Ovary (tissue), 9 donors: Measurements from ENCODE around the gene TBC1D22B. TPM values are rescaled to one million over a fixed set of nuclear protein-coding genes. Genes with fewer than 3 reads are reported as not detected.

Experiments
- DNase-seq, 5 donors: peaks; one replicate each; pipeline ENCODE4 v3.0.0-alpha.2; 2019 to 2020
- H3K27ac ChIP-seq, 2 donors: fragments of 200-600 bp; one replicate each; pipeline versions ENCODE4 v1.5.1 to v1.8.0; 2019 to 2022
- H3K27me3 ChIP-seq: fragments of 200-600 bp; one replicate; pipeline ENCODE4 v1.8.0; 2022
- H3K36me3 ChIP-seq: fragments of 200-600 bp; sonication (generic); one replicate; pipeline ENCODE4 v1.5.1; 2019
- H3K4me1 ChIP-seq: one replicate; pipeline ENCODE4 v1.8.1; 2013; ENCODE audit warnings: mild to moderate bottlenecking, moderate library complexity; ENCODE audit not compliant: insufficient read depth
- H3K4me3 ChIP-seq: fragments of 200-600 bp; sonication (generic); one replicate; pipeline ENCODE4 v1.5.1; 2017
- H3K9me3 ChIP-seq, 2 donors: fragments of 200-600 bp in 1 of 2; sonication (generic) in 1 of 2; one replicate each; pipeline versions ENCODE4 v1.5.1 to v1.8.1; 2013 to 2019; ENCODE audit warnings: mild to moderate bottlenecking in 1 of 2, moderate library complexity in 1 of 2
- CTCF ChIP-seq, 3 donors: fragments of 450-650 bp in 2 of 3; fragments of 200-600 bp in 1 of 3; IDR thresholded peaks; one replicate each; pipeline versions ENCODE4 v1.5.1 to v1.8.0; 2016 to 2022; ENCODE audit warnings: antibody characterized with exemption in 3 of 3, mild to moderate bottlenecking in 1 of 3
- EP300 ChIP-seq: sonication (generic); formaldehyde crosslinking; IDR thresholded peaks from one replicate; pipeline ENCODE4 v1.6.1; 2017; ENCODE audit warnings: antibody characterized with exemption
- POLR2A ChIP-seq: fragments of 450-650 bp; IDR thresholded peaks from one replicate; pipeline ENCODE4 v1.6.1; 2017; ENCODE audit warnings: antibody characterized with exemption, mild to moderate bottlenecking, moderate library complexity
- WGBS, 3 donors: extraction: QIAGEN DNeasy Blood & Tissue Kit in 1 of 3; methylation state at CpG; one replicate each; pipeline versions ENCODE4 v1.1.5 to v1.1.7; 2013 to 2017; 5-methylcytosine and 5-hydroxymethylcytosine counted together
- intact Hi-C, 4 donors: fragments of 100-400 bp; cut with DNase I; formaldehyde crosslinking; loops; one replicate each; pipeline versions ENCODE4 v1.11.0 to v1.15.1; 2022 to 2023
- polyA plus RNA-seq, 2 donors: library from polyadenylated mRNA; stranded (reverse); fragments of 200-250 nt in 1 of 2; fragments of 350-450 nt in 1 of 2; fragmentation: Illumina TruSeq in 1 of 2; extraction: RNeasy Lipid Tissue Mini Kit (QIAGEN cat#74804) in 1 of 2; gene quantifications; one replicate each; pipeline ENCODE4 v1.2.3, GENCODE V29; 2013 to 2014
- total RNA-seq, 7 donors: library from RNA; depleted of rRNA in 2 of 7; stranded (reverse); fragments of >200 nt in 2 of 7; fragmentation: NEBNext Ultra II Directional in 3 of 7; extraction: Animal tissue kit (Norgen Biotek cat#: 25700) in 3 of 7; gene quantifications; one replicate each; pipeline versions ENCODE4 v1.1.0 to v1.2.4, GENCODE V29; 2016 to 2023
- donor health status: DM: no; HTN: no; CAD: no; lungs with moderate emphysema.
- donor health status: DM: no; HTN: no; CAD: no.
- donor health status: Bipolar disorder and iron deficiency.
- donor health status: DM: yes; HTN: yes; CAD: no.
- donor health status: DM: no; HTN: no; CAD: no.
- donor health status: DM: yes; HTN: yes; CAD: no.

TBC1D22B gene
- total and polyA plus RNA-seq, 9 donors, result 7.4 to 17.7 (median 12.8) TPM

DNA sequence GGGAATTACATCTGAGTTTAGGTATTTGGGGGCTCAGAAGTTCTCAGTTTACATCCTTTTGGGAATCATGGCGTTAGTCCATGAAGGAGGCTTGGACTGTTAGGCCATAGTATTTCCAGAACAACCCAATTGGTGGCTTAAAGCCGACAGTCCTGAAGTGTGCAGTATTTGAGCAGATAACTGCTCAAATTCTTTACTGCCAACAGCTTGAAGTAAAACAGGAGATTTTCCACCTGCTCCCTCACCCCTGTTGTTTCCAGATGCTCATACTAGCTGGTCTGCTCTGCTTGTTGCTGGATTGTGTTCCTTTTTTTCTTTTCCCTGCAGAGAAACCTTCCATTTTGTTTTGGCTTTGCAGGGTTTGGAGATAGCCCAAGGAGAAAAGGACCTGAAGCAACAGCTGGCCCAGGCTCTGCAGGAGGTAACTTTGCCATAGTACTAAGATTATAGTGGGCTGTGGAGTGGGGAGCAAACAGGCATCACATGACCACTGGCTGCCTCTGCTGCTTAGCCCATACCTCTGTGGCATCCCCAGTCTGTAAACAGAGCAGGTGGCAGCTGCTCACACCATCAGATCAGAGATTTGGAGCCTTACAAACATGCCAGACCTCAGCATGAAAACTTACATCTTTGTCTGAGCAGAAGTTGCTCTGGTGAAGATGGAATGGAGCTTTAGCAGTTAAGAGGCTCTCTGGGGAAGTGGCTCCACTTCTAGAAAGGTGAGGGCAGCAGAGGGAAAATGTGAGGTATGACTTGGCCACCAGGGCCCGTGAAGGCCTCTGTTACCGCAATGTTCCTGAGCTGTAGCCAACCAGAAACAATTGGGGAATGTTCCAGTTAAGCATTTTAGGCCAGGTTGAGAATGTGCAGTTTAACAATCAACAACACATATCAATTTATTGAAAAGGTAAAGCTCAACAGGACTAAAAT, 113.8 kb downstream of the TBC1D22B start:
- TF ChIP-seq EP300, result no peak
- no peak for TF ChIP-seq POLR2A
- no peak for TF ChIP-seq CTCF (IDR thresholded peaks at IDR 0.05)
- H3K9me3 ChIP-seq, result no peaks in the 10 kb centered on the region
- H3K36me3 ChIP-seq, result no peaks in the 10 kb centered on the region
- no peak overlapping the region for H3K4me3 ChIP-seq
- intact Hi-C loops, result no loop called here
- 46 to 55% (median 47%) methylated on average over 4 of the region's 4 CpGs for WGBS, 3 donors
- H3K27ac ChIP-seq, result no peak overlapping the region
- no peaks in the 10 kb centered on the region for H3K4me1 ChIP-seq
- H3K27me3 ChIP-seq, result no peaks in the 10 kb centered on the region
- DNase-seq, result no peak

- 81 to 86% (median 85%) methylated on average over 1 of the region's 1 CpG for WGBS, 3 donors
- no peaks in the 10 kb centered on the region for H3K27me3 ChIP-seq
- no peak for DNase-seq
- intact Hi-C loops, result no loop called here
- no peaks in the 10 kb centered on the region for H3K9me3 ChIP-seq
- H3K4me1 ChIP-seq, result no peaks in the 10 kb centered on the region
- no peak overlapping the region for H3K27ac ChIP-seq
- no peak for TF ChIP-seq POLR2A
- TF ChIP-seq EP300, result no peak
- TF ChIP-seq CTCF (IDR thresholded peaks at IDR 0.05), result no peak
- no peak overlapping the region for H3K4me3 ChIP-seq
- H3K36me3 ChIP-seq, result no peaks in the 10 kb centered on the region
These were observed 114.5 kb downstream of the TBC1D22B start for GRCh38 chr6:37372116-37372515.

GRCh38 chr6:37373822-37374471, 116.4 kb downstream of the TBC1D22B start:
- H3K36me3 ChIP-seq, result no peaks in the 10 kb centered on the region
- TF ChIP-seq CTCF (IDR thresholded peaks at IDR 0.05) (no peak), POLR2A (no peak), EP300 (no peak)

DNA sequence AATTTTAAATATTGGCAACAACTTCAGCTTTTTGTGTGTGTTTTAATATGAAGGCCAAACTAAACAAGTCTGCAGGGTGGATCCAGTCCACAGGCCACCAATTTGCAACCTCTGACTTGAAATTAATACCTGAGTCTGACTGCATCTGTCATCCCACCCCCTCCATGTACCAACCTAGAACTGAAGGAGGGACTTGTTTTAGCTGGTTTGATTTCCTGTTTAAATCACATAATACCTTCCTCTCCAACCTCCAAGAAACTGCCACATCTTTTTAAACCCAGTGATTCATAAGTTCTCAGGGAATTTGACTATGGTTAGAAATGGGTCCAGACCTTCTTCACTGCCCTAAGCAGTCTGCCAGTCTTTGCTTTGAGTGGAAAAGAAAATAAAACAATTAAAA, 117.8 kb downstream of the TBC1D22B start:
- no peak for DNase-seq
- Histone ChIP-seq H3K27me3 (no peaks in the 10 kb centered on the region), H3K36me3 (no peaks in the 10 kb centered on the region), H3K9me3 (no peaks in the 10 kb centered on the region), H3K27ac (no peak overlapping the region), H3K4me1 (no peaks in the 10 kb centered on the region), H3K4me3 (no peak overlapping the region)
- intact Hi-C loops, result no loop called here
- TF ChIP-seq EP300 (no peak), CTCF (IDR thresholded peaks at IDR 0.05) (no peak), POLR2A (no peak)

More at GRCh38 chr6:37373822-37374471, 116.4 kb downstream of the TBC1D22B start:
- H3K27me3 ChIP-seq, result no peaks in the 10 kb centered on the region
- 89 to 98% (median 91%) methylated on average over 1 of the region's 1 CpG for WGBS, 3 donors
- DNase-seq, result no peak
- no peak overlapping the region for H3K27ac ChIP-seq
- H3K4me3 ChIP-seq, result no peak overlapping the region
- H3K4me1 ChIP-seq, result no peaks in the 10 kb centered on the region
- intact Hi-C loops, result no loop called here
- no peaks in the 10 kb centered on the region for H3K9me3 ChIP-seq
